Small intestine (tissue), 7 donors: Measurements from ENCODE around the gene ARHGAP1. TPM values are rescaled to one million over a fixed set of nuclear protein-coding genes. Genes with fewer than 3 reads are reported as not detected.

ENCODE experiments used
- DNase-seq, 2 donors: peaks; one replicate each; pipeline versions ENCODE4 v3.0.0 to v3.0.0-alpha.2; 2013
- FAIRE-seq: peaks from 2 replicates; lab custom pipeline; 2012; peaks lifted over from hg19 to GRCh38; lab: Jason Lieb, UNC
- H3K27ac ChIP-seq, 3 donors: one replicate each; pipeline ENCODE4 v1.5.1; 2013; ENCODE audit warnings: low read length in 2 of 3, mild to moderate bottlenecking in 2 of 3, control low read depth in 1 of 3, inconsistent platforms in 1 of 3, low read depth in 1 of 3, moderate library complexity in 1 of 3
- H3K27me3 ChIP-seq, 3 donors: one replicate each; pipeline ENCODE4 v1.6.1; 2013; ENCODE audit warnings: low read length in 3 of 3, inconsistent platforms in 1 of 3; ENCODE audit not compliant: control insufficient read depth in 3 of 3, insufficient read depth in 3 of 3
- H3K36me3 ChIP-seq, 3 donors: one replicate each; pipeline ENCODE4 v1.6.1; 2013; ENCODE audit warnings: low read length in 3 of 3, inconsistent platforms in 1 of 3, low read depth in 1 of 3, mild to moderate bottlenecking in 1 of 3, moderate library complexity in 1 of 3; ENCODE audit not compliant: control insufficient read depth in 3 of 3, insufficient read depth in 2 of 3
- H3K4me1 ChIP-seq, 3 donors: one replicate each; pipeline ENCODE4 v1.6.1; 2013; ENCODE audit warnings: low read length in 2 of 3, inconsistent platforms in 1 of 3, low read depth in 1 of 3, mild to moderate bottlenecking in 1 of 3, moderate library complexity in 1 of 3; ENCODE audit not compliant: control insufficient read depth in 3 of 3, insufficient read depth in 2 of 3
- H3K4me3 ChIP-seq, 3 donors: one replicate each; pipeline ENCODE4 v1.5.1; 2013; ENCODE audit warnings: low read length in 3 of 3, control low read depth in 1 of 3, inconsistent platforms in 1 of 3, low read depth in 1 of 3, mild to moderate bottlenecking in 1 of 3, moderate library complexity in 1 of 3
- H3K9me3 ChIP-seq, 2 donors: one replicate each; pipeline ENCODE4 v1.6.1; 2013; ENCODE audit warnings: low read depth in 1 of 2, low read length in 1 of 2; ENCODE audit not compliant: control insufficient read depth in 2 of 2, insufficient read depth in 1 of 2
- WGBS, 3 donors: extraction: QIAGEN DNeasy Blood & Tissue Kit; methylation state at CpG; one replicate each; pipeline ENCODE4 v1.1.7; 2013; 5-methylcytosine and 5-hydroxymethylcytosine counted together
- polyA plus RNA-seq, 4 donors: library from polyadenylated mRNA; stranded (reverse) in 3 of 4; unstranded in 1 of 4; fragments of 200-250 nt in 3 of 4; fragments of 120-200 nt in 1 of 4; gene quantifications; one replicate each; pipeline versions ENCODE4 v1.2.1 to v1.2.3, GENCODE V29; 2013
- donor health status: healthy with polysubstance abuse.
- donor health status: control.
- donor health status: control.
- donor health status: Bipolar disorder and iron deficiency.
- donor health status: healthy.

The ARHGAP1 gene
- polyA plus RNA-seq, 4 donors: 18.6 to 49.0 (median 26.0) TPM

GRCh38 chr11:46643531-46643930 lies 56.9 kb downstream of the ARHGAP1 start:
- 85 to 96% (median 95%) methylated on average over 3 of the region's 3 CpGs for WGBS, 3 donors
- H3K27ac ChIP-seq: no peak overlapping the region
- H3K4me3 ChIP-seq: no peak overlapping the region
- H3K36me3 ChIP-seq: peaks cover 4 to 35% (median 12%) of the 10 kb centered on the region in 3 donors
- H3K9me3 ChIP-seq: no peaks in the 10 kb centered on the region
- DNase-seq (no peak), FAIRE-seq (no peak)
- H3K4me1 ChIP-seq: peaks cover 0 to 14% (median 3%) of the 10 kb centered on the region in 3 donors
- H3K27me3 ChIP-seq: no peaks in the 10 kb centered on the region

- no peak for FAIRE-seq
These were observed 57.6 kb downstream of the ARHGAP1 start for GRCh38 chr11:46642627-46643335.

GRCh38 chr11:46641639-46642038 lies 58.8 kb downstream of the ARHGAP1 start:
- Histone ChIP-seq H3K27ac (no peak overlapping the region), H3K9me3 (no peaks in the 10 kb centered on the region), H3K36me3 (peaks cover 3 to 24% (median 6%) of the 10 kb centered on the region in 3 donors), H3K4me3 (no peak overlapping the region), H3K4me1 (peaks cover 0 to 14% (median 3%) of the 10 kb centered on the region in 3 donors), H3K27me3 (no peaks in the 10 kb centered on the region)
- 86 to 90% (median 89%) methylated on average over 3 of the region's 3 CpGs for WGBS, 3 donors
- DNase-seq (no peak), FAIRE-seq (no peak)

More at GRCh38 chr11:46642627-46643335, 57.6 kb downstream of the ARHGAP1 start:
- no peaks in the 10 kb centered on the region for H3K9me3 ChIP-seq
- H3K27ac ChIP-seq: no peak overlapping the region
- no peak for DNase-seq
- H3K4me1 ChIP-seq: peaks cover 0 to 14% (median 3%) of the 10 kb centered on the region in 3 donors
- WGBS, 3 donors: 93 to 97% (median 93%) methylated on average over 8 of the region's 8 CpGs
- no peaks in the 10 kb centered on the region for H3K27me3 ChIP-seq
- H3K4me3 ChIP-seq: no peak overlapping the region
- H3K36me3 ChIP-seq: peaks cover 3 to 32% (median 10%) of the 10 kb centered on the region in 3 donors

GRCh38 chr11:46640036-46640788 lies 60.2 kb downstream of the ARHGAP1 start:
- 28 to 68% (median 41%) methylated on average over 6 of the region's 6 CpGs for WGBS, 3 donors
- peaks cover 3 to 18% (median 4%) of the 10 kb centered on the region in 3 donors for H3K36me3 ChIP-seq
- peaks cover 0 to 14% (median 3%) of the 10 kb centered on the region in 3 donors for H3K4me1 ChIP-seq
- no peak for FAIRE-seq
- peak; percentile 83 to 84 for DNase-seq
- peak overlapping the region; percentile 52 to 68 (median 54) for H3K27ac ChIP-seq
- H3K4me3 ChIP-seq: no peak overlapping the region
- no peaks in the 10 kb centered on the region for H3K27me3 ChIP-seq
- H3K9me3 ChIP-seq: no peaks in the 10 kb centered on the region

- no peaks in the 10 kb centered on the region for H3K27me3 ChIP-seq
- no peak overlapping the region for H3K4me3 ChIP-seq
- 90 to 93% (median 91%) methylated on average over 7 of the region's 7 CpGs for WGBS, 3 donors
- DNase-seq (peak in 1 of 2 donors; percentile 6), FAIRE-seq (no peak)
- H3K9me3 ChIP-seq: no peaks in the 10 kb centered on the region
- H3K36me3 ChIP-seq: peaks cover 2 to 24% (median 2%) of the 10 kb centered on the region in 3 donors
- peaks cover 0 to 14% (median 3%) of the 10 kb centered on the region in 3 donors for H3K4me1 ChIP-seq
- peak overlapping the region in 2 of 3 donors; percentile 5 to 68 for H3K27ac ChIP-seq
These were observed 61.1 kb downstream of the ARHGAP1 start for GRCh38 chr11:46639197-46639839.

DNA sequence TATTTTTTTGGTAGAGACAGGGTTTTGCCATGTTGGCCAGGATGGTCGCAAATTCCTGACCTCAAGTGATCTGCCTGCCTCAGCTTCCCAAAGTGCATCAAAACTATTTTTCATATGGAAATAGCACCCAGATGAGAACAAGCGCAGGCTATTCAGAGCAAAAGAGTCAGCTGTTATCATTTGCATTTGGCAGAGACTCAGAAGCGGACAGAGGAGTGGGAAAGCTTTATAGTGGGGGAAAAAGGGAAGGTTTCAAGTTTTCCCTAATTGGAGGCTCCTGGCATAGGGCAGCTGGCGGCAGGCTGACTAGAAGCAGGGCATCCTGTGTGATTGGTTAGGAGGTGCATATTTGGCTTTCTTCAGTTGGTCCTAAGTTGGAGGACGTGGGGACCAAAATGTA lies 62.9 kb downstream of the ARHGAP1 start:
- Histone ChIP-seq H3K4me1 (peaks cover 0 to 16% (median 3%) of the 10 kb centered on the region in 3 donors), H3K27me3 (no peaks in the 10 kb centered on the region), H3K36me3 (peaks cover 0 to 31% (median 1%) of the 10 kb centered on the region in 3 donors), H3K27ac (no peak overlapping the region), H3K4me3 (no peak overlapping the region), H3K9me3 (no peaks in the 10 kb centered on the region)
- FAIRE-seq (no peak), DNase-seq (no peak)
- WGBS, 3 donors: 95 to 99% (median 99%) methylated on average over 5 of the region's 5 CpGs

DNA sequence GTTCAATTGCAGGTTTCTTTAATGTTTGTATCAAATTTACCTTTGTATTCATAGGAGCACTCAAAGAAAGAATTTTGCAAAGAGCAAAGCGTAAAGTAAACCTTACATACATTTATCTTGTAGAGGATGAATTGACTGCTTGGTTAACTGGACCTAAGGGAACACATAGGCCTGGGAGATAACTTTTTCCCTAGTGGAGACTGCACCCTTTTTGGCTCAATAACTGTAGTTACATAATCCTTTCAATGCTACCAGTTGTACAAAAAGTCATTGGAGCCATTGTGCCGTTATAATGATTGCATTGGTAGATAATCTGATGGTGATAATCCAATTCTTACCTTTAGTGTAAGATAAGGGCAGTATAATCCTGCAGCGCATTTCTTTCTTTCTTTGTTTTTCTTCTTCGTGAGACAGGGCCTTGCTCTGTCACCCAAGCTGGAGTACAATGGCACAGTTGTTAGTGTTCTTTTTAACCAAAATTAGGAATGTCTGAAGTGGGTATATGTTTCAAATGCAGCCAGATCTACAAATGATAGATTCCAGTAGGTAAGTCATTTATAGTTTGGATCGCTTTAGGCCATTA lies 64.8 kb downstream of the ARHGAP1 start:
- no peak for FAIRE-seq
- Histone ChIP-seq H3K27ac (no peak overlapping the region), H3K27me3 (no peaks in the 10 kb centered on the region), H3K36me3 (peaks cover 1 to 33% (median 5%) of the 10 kb centered on the region in 3 donors), H3K9me3 (no peaks in the 10 kb centered on the region), H3K4me1 (peaks cover 0 to 16% (median 3%) of the 10 kb centered on the region in 3 donors), H3K4me3 (no peak overlapping the region)
- WGBS, 3 donors: 78 to 88% (median 84%) methylated on average over 5 of the region's 5 CpGs
- no peak for DNase-seq
